Activated T-cell treated with anti-CD3 and anti-CD28 coated beads, Interleukin-2, amount 50 U/mL, for 1 hour (primary cell): ENCODE results near the gene WDR45B.
A peak's percentile ranks its signal among the peaks of the same experiment; 100 is the strongest.

Experiments used
- DNase-seq: peaks from one replicate; pipeline ENCODE4 v3.0.0-alpha.2; 2020

Gene WDR45B

DNA sequence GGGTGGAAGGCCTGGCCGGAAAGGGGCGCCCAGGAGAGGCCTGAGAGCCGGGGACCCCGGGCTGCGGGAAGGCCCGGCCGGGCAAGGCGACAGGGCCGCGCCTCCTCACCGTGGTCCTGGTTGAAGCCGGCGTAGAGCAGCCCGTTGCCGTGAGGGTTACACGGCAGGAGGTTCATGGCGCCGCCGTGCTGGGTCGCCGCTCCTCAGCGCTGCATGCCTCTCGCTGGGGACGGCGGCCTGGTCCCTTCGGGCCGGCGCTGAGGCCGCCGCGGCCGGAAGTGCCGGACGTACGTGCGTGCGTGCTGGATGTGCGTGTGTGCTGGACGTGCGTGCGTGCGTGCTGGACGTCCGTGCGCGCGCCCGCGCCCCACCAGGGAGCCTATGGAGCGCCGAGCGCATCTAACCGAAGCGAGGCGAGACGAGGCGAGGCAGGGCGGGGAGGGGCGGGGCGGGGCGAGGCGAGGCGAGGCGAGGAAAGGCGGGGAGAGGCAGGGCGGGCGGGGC, at the start of gene WDR45B:
TSS of gene WDR45B (minus strand) at position 280 of the 504 bp plus-strand sequence. CDS start at position 176, 104 bp downstream.
- DNase-seq: peak; percentile 88

DNA sequence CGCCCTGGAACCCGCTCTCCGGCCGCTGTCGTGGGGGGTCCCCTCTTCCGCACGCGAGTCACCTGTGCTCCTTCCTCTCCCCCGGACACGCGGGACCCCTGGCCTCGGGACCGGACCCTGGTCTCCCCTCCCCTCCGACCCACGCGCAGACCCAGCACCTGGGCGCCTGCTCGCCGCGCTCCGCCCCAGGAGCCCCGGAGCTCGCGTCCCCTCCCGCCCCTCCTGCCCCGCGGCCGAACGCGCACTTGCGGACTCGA, 49.5 kb upstream of the WDR45B start:
- DNase-seq: no peak

DNA sequence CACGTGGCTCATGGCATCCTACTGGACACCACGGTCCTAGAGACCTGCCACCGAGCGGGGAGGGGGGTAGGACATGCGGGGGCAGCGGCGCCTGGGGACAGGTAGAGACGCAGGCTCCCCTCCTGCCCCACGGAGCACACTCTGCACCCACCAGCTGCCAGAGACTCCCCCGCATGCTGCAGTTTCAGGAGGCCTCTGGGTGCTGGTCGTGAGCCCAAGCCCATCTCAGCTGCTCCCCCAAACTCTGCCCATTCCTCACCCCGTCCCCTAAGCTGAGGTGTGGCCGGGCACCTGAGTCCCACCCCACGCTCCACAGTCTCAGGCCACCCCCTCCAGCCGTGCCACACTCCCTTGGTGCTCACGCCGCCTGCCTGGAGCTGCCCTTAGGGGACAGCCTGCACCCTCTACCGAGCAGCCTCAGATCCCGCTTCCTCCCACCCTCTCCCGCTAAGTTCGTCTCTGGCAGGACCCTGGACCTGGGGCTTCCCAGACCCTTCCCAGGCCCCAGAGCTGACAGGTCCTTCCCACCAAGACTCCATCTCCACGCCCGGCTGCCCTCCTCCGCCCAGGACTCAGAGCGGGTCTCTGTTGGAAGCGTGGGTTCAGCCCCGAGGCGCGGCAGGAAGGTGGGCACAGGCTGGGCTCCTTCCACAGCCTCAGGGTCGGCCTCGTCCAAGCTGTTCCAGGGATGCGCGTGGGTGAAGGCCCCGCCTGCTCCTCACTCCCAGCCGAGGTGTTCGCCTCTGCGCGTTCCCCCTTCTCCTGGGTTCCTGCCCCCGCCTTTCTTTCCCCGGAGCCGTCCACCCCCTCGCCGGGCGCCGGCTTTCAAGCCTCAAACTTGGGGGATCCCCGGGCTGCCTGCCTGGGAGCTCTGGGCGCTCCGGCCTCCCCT, 48.9 kb upstream of the WDR45B start:
- peak; percentile 27 for DNase-seq

DNA sequence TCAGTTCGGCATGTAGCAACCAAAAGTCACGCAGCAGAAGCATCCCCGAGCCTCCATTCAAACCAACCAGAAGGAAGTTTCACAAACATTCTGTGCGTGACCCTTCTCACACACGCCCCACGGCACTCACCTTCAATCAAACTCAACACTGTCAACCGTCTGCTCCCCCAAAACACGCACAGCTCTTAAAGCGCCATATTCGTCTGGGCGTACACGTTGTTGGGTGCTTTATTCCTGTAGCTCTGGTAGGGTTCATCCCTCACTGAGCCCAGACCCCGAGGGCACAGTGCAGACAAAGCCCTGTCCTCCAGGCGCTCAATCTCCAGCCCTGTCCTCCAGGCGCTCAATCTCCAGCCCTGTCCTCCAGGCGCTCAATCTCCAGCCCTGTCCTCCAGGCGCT, 48.0 kb upstream of the WDR45B start:
- DNase-seq: no peak

DNA sequence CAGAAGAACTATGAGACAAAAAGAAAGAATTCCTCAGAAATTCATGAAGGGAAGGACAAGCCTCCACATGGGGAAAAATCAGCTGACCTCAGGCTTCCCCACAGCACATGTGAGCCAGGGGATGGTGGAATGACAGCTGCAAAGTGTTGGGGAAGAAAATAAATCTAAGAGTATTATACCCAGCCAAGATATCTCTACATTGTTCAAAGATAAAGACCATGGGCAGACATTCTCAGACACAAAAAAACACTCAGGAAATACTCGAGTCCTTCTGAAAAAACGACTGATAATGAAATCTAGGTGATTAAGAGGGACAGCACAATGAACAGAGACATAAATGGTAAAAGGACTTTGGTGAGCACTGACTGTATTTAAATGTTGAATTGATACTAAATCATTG, 46.4 kb upstream of the WDR45B start:
- DNase-seq: no peak

DNA sequence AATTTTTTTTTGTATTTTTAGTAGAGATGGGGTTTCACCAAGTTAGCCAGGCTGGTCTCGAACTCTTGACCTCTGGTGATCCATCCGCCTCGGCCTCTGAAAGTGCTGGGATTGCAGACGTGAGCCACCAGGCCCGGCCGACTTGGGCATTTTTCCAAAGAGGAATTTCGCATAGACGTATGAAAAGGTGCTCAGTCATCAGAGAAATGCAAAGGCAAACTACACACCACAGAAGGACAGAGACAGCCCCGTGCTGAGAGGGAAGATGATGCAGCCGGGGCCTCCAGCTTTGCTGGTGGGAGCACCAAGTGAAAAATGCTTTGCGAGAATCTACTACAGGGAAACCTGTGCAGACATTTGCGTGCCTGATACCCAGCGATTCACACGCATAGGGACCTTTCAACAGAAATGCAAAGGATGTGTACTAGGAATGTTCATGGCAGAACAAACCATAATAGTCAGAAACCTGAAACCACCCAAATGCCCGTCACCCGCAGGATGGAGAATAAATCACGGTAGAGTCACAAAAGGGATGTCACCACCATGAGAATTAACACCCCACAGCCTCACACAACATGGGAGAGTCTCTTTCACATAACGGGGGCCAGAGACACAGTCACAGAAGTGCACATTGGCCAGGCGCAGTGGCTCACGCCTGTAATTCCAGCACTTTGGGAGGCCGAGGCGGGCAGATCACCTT, 45.1 kb upstream of the WDR45B start:
- no peak for DNase-seq

DNA sequence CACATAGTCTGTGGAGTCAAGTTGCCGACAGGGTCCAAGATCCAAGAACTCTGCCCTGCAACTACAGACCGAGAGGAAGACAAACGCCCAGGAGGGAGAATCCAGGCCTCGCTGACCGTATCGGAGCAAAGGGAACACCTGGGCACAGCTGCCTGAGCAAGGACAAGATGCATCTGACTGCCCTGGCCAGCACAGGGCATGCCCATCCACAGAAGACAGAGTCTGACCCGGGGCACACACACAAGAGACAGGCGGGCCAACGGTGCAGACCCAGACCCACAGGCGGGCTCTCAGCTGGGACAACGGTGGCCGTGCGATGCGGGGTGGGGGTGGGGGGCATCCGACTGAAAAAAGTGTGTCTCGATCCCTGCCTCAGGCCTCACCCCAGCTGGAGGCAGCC, 44.0 kb upstream of the WDR45B start:
- no peak for DNase-seq

DNA sequence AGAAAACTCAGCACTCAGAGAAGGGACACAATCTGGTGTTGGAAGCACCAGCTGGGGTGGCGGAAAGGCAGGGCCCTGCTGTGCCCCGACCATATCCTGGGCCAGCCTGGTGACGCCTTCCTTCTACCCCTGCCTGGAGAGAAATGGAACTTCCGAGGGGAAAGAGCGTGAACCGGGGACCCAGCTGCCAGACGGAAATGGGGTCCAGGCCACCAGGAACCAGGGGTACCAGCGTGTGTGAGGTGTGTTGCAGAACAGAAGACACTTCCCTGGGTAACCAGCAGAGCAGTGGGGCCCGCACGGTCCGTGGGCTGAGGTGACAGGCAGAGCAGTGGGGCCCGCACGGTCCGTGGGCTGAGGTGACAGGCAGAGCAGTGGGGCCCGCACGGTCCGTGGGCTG, 43.5 kb upstream of the WDR45B start:
- DNase-seq: no peak

DNA sequence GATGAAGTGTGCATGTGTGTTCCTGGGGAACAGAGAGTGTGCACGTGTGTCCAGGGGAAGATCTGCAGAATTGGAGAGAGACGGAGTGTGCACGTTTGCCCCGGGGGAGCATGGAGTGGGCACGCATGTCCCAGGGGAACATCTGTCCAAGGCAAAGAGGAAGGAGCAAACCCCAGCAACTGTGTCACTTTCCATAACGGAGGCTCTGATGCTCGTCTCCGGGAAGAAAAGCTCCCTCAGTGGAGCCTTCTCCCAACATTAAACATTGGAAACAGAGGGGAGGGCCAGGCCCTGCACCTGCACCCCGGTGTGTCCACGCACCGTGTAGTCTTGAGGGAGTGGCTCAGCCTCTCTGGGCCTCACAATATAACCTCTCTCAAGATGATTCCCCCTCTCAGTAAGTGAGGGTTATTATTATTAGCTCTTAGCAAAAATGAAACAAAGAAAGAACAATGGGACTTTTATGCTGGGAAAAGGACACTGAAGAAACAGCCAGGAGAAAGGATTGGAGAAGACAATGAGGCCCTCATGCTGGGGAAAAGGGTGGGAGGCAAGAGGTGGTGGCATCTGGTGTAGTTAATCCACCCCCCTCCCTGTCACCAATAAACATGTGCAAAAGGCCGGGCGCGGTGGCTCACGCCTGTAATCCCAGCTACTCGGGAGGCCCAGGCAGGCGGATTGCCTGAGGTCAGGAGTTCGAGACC, 42.7 kb upstream of the WDR45B start:
- no peak for DNase-seq

DNA sequence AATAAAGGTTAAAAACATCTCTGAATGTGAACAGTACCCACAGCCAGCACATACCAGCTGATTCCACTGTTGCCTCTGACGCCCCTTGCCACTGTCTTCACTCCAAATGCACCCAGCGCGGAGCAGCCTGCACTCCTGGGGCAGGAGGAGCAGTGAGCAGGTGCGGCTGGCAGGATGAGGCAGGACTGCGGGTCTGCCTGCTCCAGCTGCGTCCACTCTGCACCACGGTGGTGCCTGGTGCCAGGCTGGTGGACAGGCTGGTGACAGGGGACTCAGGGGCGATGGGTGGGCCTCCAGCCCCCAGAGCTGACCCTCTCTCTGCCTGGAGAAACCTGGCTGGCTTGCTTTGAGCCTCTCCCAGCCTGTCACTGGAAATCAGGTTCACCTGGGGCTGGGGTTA, 40.8 kb upstream of the WDR45B start:
- no peak for DNase-seq

DNA sequence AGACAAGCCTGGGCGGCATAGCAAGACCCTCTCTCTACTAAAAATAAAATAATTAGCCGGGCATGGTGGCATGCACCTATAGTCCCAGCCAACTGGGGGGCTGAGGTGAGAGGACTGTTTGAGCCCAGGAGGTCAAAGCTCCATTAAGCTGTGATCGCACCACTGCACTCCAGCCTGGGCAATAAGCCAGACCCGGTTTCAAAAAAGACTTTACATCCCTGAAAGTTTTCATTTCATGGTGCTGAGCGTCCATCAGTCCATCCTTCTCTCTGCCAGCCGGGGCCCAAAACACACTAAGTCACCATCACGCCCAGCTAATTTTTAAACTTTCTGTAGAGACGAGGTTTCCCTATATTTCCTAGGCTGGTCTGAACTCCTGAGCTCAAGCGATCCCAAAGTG, 39.6 kb upstream of the WDR45B start:
- no peak for DNase-seq

DNA sequence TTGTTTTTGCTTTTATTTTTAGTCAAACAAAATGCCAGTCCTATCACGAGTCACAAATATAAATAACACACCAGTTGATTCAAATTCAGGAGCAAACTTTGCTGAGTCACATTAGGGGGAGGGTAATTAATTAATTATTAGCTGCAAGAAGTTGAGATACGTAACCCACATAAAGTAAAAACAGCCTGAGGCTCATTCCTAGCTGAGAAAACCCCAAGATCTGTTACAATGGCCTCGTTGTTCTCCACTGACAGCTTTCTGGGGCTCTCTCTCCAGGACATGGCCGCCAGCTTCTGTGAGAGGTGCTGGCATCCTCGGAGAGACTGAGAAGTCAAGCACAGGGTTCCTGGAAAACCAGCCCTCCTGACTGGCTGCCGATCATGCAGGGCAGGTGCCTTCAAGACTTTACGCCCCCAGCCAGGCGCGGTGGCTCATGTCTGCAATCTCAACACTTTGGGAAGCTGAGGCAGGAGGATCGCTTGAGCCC, 39.2 kb upstream of the WDR45B start:
- no peak for DNase-seq

DNA sequence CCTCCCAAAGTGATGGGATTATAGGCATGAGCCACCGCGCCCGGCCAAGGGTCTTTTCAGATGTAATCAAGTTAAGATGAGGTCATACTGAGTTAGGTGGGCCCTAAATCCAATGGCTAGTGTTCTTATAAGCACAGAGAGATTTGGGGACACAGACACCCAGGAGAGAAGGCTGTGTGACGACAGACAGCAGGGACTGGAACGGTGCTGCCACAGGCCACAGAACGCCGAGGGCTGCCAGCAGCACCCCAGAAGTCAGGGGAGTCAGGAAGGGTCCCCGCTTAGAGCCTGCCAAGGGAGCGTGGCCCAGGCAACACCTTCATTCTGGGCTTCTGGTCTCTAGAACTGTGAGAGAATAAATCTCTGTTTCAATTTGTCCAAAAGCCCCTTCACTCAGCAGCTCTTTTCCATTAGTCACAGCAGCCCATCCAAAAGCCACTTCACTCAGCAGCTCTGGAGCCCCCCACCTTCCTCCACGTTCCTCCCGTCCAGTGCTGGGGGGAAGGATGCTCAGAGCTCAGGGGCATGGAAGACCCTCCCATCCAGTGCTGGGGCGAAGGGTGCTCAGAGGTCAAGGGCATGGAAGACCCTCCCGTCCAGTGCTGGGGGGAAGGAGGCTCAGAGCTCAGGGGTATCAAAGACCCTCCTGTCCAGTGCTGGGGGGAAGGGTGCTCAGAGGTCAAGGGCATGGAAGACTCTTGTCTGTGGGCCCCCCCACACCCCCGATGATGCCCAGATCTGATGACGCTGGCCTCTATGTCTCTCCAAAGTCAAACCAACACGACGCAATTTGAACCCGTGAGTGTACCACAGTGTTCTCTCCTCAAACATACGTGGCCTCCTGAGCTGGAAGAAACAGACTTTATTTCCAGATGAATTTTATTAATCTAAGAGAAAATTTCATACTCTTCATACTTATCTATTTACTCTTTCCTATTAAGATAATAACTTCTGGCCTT, 38.4 kb upstream of the WDR45B start:
- DNase-seq: no peak

DNA sequence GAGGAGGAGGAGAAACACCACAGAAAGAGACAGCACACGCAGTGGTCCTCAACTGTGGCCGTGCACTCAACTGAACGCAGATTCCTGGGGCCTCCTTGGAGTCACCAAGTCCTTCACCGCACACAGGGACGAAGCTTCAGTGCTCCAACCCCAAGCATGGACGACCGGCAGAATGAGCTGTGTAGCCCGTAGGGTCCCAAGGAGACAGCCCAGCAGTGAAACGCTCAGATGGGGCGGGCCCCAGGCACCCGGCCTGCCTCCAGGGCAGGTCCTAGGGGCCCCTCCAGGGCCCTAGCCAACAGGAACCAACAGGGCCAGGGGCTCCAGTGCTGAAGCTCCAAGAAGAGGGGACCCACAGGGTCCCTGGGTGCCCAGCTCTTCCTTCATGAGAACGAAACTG, 37.0 kb upstream of the WDR45B start:
- DNase-seq: no peak

DNA sequence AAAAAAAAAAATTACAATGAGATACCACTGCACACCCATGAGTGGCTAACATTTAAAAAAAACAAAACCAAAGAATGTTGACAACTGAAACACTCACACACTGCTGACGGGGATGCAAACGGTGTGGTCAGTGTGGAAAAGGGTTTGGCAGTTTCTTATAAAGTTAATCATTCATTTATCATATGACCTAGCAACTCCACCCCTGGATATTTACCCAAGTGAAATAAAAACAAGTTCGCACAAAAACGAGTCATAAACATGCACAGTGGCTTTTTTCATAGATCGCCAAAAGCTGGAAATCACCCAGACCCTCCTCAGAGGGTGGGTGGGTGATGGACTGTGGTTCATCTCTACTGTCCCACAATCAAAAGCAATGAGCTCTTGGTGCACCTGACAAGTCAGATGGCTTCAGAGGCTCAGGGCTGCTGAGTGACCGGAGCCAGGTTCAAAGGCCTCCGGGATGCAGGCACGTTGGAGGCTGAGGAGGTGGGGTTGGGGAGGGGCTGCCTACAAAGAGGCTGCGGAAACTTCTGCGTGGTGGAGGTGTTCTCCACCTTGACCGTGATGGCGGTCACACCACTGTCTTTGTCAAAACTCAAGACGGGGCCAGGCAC, 36.1 kb upstream of the WDR45B start:
- DNase-seq: no peak

DNA sequence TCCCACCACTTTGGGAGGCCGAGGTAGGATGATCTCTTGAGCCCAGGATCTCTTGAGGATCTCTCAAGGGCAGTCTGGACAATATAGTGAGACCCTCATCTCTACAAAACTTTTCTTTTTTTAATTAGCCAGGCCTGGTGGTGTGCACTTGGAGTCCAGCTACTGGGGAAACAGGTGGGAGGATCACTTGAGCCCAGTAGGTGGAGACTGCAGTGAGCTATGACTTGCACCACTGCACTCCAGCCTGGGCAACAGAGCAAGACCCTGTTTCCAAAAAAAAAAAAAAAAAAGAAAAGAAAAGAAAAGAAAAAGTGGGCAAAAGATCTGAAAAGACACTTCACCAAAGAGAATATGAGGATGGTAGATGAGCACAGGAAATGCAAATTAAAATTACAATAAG, 35.3 kb upstream of the WDR45B start:
- DNase-seq: no peak

DNA sequence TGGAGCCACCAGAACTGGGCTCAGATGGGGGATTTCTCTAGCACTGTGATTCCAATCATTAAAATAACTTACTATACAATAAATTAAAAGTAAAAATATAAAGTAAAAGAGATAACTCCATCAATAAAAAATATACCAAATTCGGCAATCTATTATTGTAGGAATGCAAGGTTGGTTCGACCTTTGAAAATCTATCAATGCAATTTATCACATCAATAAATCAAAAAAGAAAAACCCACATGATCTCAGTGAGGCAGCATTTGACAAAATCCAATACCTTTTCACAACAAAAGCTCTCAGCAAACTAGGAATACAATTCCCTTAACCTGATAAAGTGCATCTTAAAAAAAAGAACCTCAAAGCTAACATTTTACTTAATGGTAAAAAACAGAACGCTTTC, 33.3 kb upstream of the WDR45B start:
- DNase-seq: no peak

DNA sequence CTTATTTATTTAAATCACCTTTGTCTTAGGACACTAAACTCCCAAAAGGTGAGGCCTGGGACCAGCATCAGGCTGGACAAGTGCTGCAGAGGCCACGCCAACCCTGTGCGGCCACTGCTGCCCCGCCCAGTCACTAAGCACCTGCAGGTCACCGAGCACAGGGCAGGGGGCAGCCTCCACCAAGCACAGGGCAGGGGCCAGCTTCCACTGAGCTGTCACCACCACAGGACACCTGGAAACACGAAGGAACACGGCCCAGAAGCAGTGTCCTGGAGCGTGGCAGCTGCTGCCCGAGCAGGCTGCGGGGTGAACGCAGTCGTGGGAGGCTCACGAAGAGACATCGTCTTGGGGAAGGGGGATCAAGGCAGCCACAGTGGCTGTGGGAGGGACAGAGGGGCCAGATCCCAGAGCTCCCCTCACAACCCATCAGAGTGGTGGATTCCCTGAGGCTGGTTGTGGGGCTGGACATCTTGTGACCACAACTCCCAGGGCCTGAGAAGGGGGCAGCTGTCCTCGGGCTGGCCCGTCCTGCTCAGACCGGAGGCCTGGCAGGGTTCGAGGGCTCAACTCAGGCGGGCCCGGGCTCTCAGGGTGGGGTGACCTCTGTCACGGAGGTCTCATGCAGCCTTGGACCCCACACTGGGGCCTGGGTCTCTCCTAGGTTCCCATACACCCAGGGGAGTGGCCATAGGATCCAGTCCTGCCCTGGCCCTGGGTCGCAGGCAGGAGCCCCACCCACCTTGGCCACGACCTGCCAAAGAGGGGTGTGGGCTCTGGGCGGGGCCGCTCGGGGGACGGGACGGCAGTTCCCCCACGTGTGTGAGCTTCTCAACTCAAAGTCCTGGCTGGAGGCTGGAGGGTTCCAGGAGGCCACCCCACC, 31.6 kb upstream of the WDR45B start:
- no peak for DNase-seq

DNA sequence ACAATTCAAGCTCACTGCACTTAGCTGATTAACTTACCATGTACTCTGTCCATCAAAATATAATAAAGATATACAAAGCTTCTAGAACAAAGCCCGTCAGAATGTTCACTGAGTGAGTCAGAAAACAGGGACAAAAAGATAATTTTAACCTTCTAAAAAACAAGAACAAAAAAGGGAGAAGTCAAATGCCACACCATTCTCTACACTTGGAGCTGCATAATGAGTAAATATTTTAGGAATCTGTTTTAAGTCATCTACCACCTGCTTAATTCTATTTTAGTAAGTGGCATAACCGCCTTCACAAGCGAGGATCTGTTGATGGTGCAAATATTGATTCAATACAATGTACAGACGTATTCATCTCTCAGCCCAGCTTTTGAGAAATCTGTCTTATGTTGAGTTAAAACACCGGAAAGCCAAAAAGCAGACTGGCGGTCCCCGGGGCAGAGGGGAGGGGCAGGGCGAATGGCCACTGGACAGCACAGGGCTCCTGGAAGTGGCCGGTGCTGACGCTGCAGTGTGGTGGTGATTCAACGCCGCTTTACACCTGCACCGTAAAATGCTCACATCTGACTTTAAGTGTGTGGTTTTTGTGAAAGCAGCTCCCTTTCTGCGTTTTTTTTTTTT, 30.1 kb upstream of the WDR45B start:
- DNase-seq: no peak

DNA sequence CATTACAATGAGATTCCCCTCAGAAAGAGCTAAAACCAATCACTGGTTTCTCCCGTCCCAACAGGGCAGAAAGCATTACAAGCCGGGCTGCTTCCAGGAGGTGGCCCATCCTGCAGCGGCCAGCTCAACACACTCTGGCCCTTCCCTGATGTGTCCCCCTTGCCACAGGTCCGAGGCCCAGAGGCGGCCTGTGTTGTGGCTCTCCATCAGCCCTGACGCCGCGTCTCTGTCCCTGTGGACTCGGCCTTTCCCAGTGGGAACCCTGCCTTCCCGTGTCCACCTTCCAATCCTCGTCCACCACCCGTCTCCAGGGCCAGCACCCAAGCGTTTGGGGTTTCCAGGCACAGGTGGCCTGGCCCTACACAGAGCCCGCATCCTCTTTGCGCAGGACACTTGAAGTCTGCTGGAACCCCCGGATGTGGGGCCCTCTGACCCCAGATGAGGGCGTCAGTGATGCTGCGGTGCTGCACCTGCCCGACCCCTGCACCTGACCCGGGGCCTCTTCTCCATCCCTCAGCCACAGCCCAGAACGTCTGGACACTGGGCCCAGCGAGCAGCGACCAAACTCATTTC, 29.2 kb upstream of the WDR45B start:
- DNase-seq: no peak
